ENCODE data around the gene MSL2. TPM values are rescaled to one million over a fixed set of nuclear protein-coding genes. Genes with fewer than 3 reads are reported as not detected.

MSL2 gene
- total RNA-seq, 1 experiment from 2014 or later: 37.8 TPM

DNA sequence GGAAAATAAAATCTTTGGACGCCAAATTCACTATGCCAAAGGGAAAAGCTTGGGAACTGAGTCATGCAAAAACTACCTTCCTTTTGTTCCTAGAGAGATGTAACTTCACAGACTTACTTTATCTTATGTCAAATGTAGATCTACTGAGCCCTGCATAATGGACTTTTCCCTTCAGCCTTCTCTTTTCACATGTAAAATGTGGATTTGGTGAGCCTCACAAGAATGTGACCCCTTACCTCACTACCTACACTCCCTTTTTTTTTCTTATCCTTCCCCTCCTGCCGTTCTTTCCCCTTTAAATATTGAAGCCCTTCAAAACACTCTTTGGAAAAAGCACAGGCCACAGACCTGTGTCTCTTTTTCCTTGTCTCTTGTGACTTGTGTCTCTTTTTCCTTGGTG, 40.0 kb upstream of the MSL2 start:
- CTCF ChIA-PET: no interaction called here
- 0 out of 2 replicates have a peak, but pooled peaks have one; percentile 22 for ATAC-seq
- no peak overlapping the region for H3K27ac Mint-ChIP-seq

DNA sequence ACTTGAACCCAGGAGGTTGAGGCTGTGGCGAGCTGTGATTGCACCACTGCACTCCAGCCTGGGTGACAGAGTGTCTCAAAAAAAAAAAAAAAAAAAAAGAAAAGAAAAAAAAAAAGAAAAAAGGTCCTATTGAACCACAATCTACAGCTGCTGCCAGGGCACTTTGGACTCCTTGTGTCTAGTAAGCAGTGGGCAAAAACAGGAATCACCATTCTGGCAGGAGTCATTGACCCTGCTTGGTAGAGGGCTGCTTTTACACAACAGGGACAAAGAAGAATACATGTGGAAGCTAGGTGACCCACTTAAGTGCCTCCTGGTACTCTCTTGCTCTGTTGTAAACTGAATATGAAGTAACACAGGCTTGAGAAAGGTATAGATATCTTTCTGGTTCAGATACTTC, 39.4 kb upstream of the MSL2 start:
- Mint-ChIP-seq H3K9me3 (no peaks in the 10 kb centered on the region), H3K36me3 (no peaks in the 10 kb centered on the region), H3K27ac (no peak overlapping the region), H3K4me3 (no peak overlapping the region), H3K4me1 (peaks cover 28% of the 10 kb centered on the region), H3K27me3 (ENCODE audit: low read depth) (peaks cover 46% of the 10 kb centered on the region)
- ATAC-seq (no peak), DNase-seq (ENCODE audit: low spot score) (no peak)
- POLR2A ChIA-PET: interaction anchor here (0.6 kb wide), 2 partner anchors 209 to 341 kb away, joined by 4 to 7 read pairs; no protein-coding TSS in a partner anchor
- TF ChIP-seq ZNF671 (CRISPR knock-in tag; IDR thresholded peaks at IDR 0.05) (no peak), ZNF138 (CRISPR knock-in tag; conservative IDR thresholded peaks at IDR 0.05) (no peak), MAX (CRISPR knock-in tag; IDR thresholded peaks at IDR 0.05) (no peak), ZNF396 (CRISPR knock-in tag; IDR thresholded peaks at IDR 0.05; ENCODE audit: borderline replicate concordance) (no peak), ZBTB21 (CRISPR knock-in tag; IDR thresholded peaks at IDR 0.05; ENCODE audit: borderline replicate concordance) (no peak), IRF2 (CRISPR knock-in tag; IDR thresholded peaks at IDR 0.05; ENCODE audit: borderline replicate concordance, low read depth) (no peak), SP1 (CRISPR knock-in tag; conservative IDR thresholded peaks at IDR 0.05) (no peak), TEAD4 (CRISPR knock-in tag; IDR thresholded peaks at IDR 0.05) (no peak), NR1H2 (CRISPR knock-in tag; IDR thresholded peaks at IDR 0.05) (no peak), ZNF281 (CRISPR knock-in tag; IDR thresholded peaks at IDR 0.05) (no peak), AFF4 (CRISPR knock-in tag; IDR thresholded peaks at IDR 0.05; ENCODE audit: borderline replicate concordance) (no peak), RELA (CRISPR knock-in tag; IDR thresholded peaks at IDR 0.05; ENCODE audit: borderline replicate concordance) (no peak), JAZF1 (CRISPR knock-in tag; IDR thresholded peaks at IDR 0.05) (no peak), ATF3 (CRISPR knock-in tag; conservative IDR thresholded peaks at IDR 0.05) (no peak), TCF7 (CRISPR knock-in tag; IDR thresholded peaks at IDR 0.05; ENCODE audit: low read depth) (no peak)
- TF ChIP-seq, protein P1, sequence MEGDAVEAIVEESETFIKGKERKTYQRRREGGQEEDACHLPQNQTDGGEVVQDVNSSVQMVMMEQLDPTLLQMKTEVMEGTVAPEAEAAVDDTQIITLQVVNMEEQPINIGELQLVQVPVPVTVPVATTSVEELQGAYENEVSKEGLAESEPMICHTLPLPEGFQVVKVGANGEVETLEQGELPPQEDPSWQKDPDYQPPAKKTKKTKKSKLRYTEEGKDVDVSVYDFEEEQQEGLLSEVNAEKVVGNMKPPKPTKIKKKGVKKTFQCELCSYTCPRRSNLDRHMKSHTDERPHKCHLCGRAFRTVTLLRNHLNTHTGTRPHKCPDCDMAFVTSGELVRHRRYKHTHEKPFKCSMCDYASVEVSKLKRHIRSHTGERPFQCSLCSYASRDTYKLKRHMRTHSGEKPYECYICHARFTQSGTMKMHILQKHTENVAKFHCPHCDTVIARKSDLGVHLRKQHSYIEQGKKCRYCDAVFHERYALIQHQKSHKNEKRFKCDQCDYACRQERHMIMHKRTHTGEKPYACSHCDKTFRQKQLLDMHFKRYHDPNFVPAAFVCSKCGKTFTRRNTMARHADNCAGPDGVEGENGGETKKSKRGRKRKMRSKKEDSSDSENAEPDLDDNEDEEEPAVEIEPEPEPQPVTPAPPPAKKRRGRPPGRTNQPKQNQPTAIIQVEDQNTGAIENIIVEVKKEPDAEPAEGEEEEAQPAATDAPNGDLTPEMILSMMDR (IDR thresholded peaks at IDR 0.05): no peak
- TF ChIP-seq, protein P2, sequence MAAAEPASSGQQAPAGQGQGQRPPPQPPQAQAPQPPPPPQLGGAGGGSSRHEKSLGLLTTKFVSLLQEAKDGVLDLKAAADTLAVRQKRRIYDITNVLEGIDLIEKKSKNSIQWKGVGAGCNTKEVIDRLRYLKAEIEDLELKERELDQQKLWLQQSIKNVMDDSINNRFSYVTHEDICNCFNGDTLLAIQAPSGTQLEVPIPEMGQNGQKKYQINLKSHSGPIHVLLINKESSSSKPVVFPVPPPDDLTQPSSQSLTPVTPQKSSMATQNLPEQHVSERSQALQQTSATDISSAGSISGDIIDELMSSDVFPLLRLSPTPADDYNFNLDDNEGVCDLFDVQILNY (CRISPR knock-in tag; IDR thresholded peaks at IDR 0.05): no peak
- CTCF ChIA-PET: no interaction called here

More for the DNA sequence above, 40.0 kb upstream of the MSL2 start:
- POLR2A ChIA-PET: no interaction called here
- no peak for DNase-seq (ENCODE audit: low spot score)
- TF ChIP-seq ZBTB43 (CRISPR knock-in tag; IDR thresholded peaks at IDR 0.05) (no peak), SMAD3 (CRISPR knock-in tag; IDR thresholded peaks at IDR 0.05; ENCODE audit: borderline replicate concordance) (no peak), ZNF423 (CRISPR knock-in tag; IDR thresholded peaks at IDR 0.05) (no peak), ZNF263 (CRISPR knock-in tag; IDR thresholded peaks at IDR 0.05; ENCODE audit: low read depth) (no peak), ZNF671 (CRISPR knock-in tag; IDR thresholded peaks at IDR 0.05) (no peak), TEAD4 (CRISPR knock-in tag; IDR thresholded peaks at IDR 0.05) (no peak), NR2C2 (CRISPR knock-in tag; IDR thresholded peaks at IDR 0.05) (no peak)
- Mint-ChIP-seq H3K9me3 (no peaks in the 10 kb centered on the region), H3K4me3 (no peak overlapping the region), H3K27me3 (ENCODE audit: low read depth) (peaks cover 50% of the 10 kb centered on the region), H3K4me1 (peaks cover 28% of the 10 kb centered on the region), H3K36me3 (no peaks in the 10 kb centered on the region)

Data from WTC11 (cell line).